Panc1 (cell line): Measurements from ENCODE around the gene NUDT11.

ENCODE experiments used
- POLR2AphosphoS5 ChIP-seq: IDR thresholded peaks from 2 replicates; pipeline ENCODE4 v1.6.1; 2012; ENCODE audit warnings: mild to moderate bottlenecking, low read depth, low read length, moderate library complexity
- SIN3A ChIP-seq: IDR thresholded peaks from 2 replicates; pipeline ENCODE4 v1.6.1; 2012; ENCODE audit warnings: low read depth, mild to moderate bottlenecking, low read length, moderate library complexity, borderline replicate concordance; ENCODE audit not compliant: insufficient read depth
- TCF7L2 ChIP-seq: IDR thresholded peaks from 2 replicates; pipeline ENCODE4 v1.6.1; 2011; ENCODE audit warnings: mild to moderate bottlenecking, low read depth, low read length, inconsistent platforms
- TF ChIP-seq, protein P1 (sequence below): fragments of 450-650 bp; IDR thresholded peaks from 2 replicates; pipeline ENCODE4 v1.5.1; 2017; ENCODE audit warnings: mild to moderate bottlenecking
- TF ChIP-seq, protein P2 (sequence below), 2 experiments: IDR thresholded peaks; 2 replicates each; pipeline ENCODE4 v1.6.1; 2011 to 2012; ENCODE audit warnings: low read depth in 2 of 2, control low read depth in 1 of 2, low read length in 1 of 2, mild to moderate bottlenecking in 1 of 2, moderate library complexity in 1 of 2; ENCODE audit not compliant: insufficient read depth in 1 of 2

DNA sequence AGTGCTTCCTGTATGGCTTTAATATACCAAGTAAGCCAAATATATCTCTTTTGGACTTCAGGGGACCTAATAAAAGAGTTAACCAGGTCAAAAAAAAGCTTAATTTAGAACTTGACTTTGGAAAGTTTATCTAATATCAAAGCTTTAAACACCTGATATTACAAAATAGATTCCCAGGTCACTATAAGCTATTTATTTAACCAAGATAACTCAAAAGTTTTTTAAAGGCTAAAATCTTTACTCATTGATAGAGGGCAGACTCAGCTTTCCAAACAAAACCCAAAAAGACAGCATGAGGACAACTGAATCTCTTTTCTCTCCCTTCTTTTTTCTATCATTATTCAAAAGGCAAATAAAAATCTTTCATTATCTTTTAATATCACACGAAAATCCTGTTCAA is 19.5 kb downstream of the NUDT11 start:
- TF ChIP-seq, protein P1, sequence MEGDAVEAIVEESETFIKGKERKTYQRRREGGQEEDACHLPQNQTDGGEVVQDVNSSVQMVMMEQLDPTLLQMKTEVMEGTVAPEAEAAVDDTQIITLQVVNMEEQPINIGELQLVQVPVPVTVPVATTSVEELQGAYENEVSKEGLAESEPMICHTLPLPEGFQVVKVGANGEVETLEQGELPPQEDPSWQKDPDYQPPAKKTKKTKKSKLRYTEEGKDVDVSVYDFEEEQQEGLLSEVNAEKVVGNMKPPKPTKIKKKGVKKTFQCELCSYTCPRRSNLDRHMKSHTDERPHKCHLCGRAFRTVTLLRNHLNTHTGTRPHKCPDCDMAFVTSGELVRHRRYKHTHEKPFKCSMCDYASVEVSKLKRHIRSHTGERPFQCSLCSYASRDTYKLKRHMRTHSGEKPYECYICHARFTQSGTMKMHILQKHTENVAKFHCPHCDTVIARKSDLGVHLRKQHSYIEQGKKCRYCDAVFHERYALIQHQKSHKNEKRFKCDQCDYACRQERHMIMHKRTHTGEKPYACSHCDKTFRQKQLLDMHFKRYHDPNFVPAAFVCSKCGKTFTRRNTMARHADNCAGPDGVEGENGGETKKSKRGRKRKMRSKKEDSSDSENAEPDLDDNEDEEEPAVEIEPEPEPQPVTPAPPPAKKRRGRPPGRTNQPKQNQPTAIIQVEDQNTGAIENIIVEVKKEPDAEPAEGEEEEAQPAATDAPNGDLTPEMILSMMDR, result no peak
- no peak for TF ChIP-seq POLR2AphosphoS5
- TF ChIP-seq SIN3A, result no peak
- no peak for TF ChIP-seq TCF7L2
- TF ChIP-seq, protein P2, sequence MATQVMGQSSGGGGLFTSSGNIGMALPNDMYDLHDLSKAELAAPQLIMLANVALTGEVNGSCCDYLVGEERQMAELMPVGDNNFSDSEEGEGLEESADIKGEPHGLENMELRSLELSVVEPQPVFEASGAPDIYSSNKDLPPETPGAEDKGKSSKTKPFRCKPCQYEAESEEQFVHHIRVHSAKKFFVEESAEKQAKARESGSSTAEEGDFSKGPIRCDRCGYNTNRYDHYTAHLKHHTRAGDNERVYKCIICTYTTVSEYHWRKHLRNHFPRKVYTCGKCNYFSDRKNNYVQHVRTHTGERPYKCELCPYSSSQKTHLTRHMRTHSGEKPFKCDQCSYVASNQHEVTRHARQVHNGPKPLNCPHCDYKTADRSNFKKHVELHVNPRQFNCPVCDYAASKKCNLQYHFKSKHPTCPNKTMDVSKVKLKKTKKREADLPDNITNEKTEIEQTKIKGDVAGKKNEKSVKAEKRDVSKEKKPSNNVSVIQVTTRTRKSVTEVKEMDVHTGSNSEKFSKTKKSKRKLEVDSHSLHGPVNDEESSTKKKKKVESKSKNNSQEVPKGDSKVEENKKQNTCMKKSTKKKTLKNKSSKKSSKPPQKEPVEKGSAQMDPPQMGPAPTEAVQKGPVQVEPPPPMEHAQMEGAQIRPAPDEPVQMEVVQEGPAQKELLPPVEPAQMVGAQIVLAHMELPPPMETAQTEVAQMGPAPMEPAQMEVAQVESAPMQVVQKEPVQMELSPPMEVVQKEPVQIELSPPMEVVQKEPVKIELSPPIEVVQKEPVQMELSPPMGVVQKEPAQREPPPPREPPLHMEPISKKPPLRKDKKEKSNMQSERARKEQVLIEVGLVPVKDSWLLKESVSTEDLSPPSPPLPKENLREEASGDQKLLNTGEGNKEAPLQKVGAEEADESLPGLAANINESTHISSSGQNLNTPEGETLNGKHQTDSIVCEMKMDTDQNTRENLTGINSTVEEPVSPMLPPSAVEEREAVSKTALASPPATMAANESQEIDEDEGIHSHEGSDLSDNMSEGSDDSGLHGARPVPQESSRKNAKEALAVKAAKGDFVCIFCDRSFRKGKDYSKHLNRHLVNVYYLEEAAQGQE (IDR thresholded peaks at IDR 0.05; ENCODE audit: insufficient read depth in 1 of 2, low read depth in 2 of 2, low read length in 1 of 2), result no peak
